Stimulated activated CD4-positive, alpha-beta T cell treated with anti-CD3 and anti-CD28 coated beads, Interleukin-4, amount 100 ng/mL, for 48 hours (primary cell): Measurements from ENCODE around the gene FKBP3.
"Not testable (repeated sequence)": the region's sequence is repeated elsewhere in the genome, so short reads cannot be mapped to it uniquely, and the experiment has no call there.

Experiments
- DNase-seq, 2 donors: peaks; one replicate each; pipeline ENCODE4 v3.0.0-alpha.2; 2020; ENCODE audit warnings: low read depth in 2 of 2

FKBP3 gene

GRCh38 chr14:45112896-45113781, 21.1 kb downstream of the FKBP3 start:
- no peak for DNase-seq

GRCh38 chr14:45104561-45104960, 29.7 kb downstream of the FKBP3 start:
- DNase-seq = no peak

GRCh38 chr14:45103806-45104205, 30.5 kb downstream of the FKBP3 start:
- no peak for DNase-seq

- no peak for DNase-seq
Observed at GRCh38 chr14:45096218-45096617, 38.1 kb downstream of the FKBP3 start.

- DNase-seq = no peak
Observed at GRCh38 chr14:45095143-45095542, 39.1 kb downstream of the FKBP3 start.

- no peak for DNase-seq
Observed at GRCh38 chr14:45094275-45094674, 40.0 kb downstream of the FKBP3 start.

- DNase-seq = no peak
Observed at GRCh38 chr14:45091710-45092109, 42.6 kb downstream of the FKBP3 start.

GRCh38 chr14:45089813-45090212, 44.5 kb downstream of the FKBP3 start:
- no peak for DNase-seq

- no peak for DNase-seq
Observed at GRCh38 chr14:45084946-45085346, 49.3 kb downstream of the FKBP3 start.

- peak; percentile 92 to 94 for DNase-seq
Observed at GRCh38 chr14:45083976-45084722, 50.1 kb downstream of the FKBP3 start, which contains the start of gene PRPF39. PRPF39 (plus strand) TSS chr14:45084116; CDS start chr14:45095240, 11,124 bp downstream.

- no peak for DNase-seq
Observed at GRCh38 chr14:45083617-45083975, 50.7 kb downstream of the FKBP3 start.

GRCh38 chr14:45082420-45082819, 51.9 kb downstream of the FKBP3 start:
- no peak for DNase-seq

GRCh38 chr14:45081096-45081495, 53.2 kb downstream of the FKBP3 start:
- DNase-seq = not testable (repeated sequence)

GRCh38 chr14:45080416-45080968, 53.8 kb downstream of the FKBP3 start:
- not testable (repeated sequence) for DNase-seq

- no peak for DNase-seq
Observed at GRCh38 chr14:45078323-45078722, 56.0 kb downstream of the FKBP3 start.

- no peak for DNase-seq
Observed at GRCh38 chr14:45073231-45073879, 60.9 kb downstream of the FKBP3 start.

GRCh38 chr14:45072126-45072525, 62.2 kb downstream of the FKBP3 start:
- DNase-seq = no peak

- no peak for DNase-seq
Observed at GRCh38 chr14:45070215-45070614, 64.1 kb downstream of the FKBP3 start.

GRCh38 chr14:45068396-45068795, 65.9 kb downstream of the FKBP3 start:
- DNase-seq = no peak

GRCh38 chr14:45066667-45067066, 67.6 kb downstream of the FKBP3 start:
- no peak for DNase-seq

GRCh38 chr14:45065956-45066355, 68.3 kb downstream of the FKBP3 start:
- no peak for DNase-seq
